GM12875 (cell line): ENCODE measurements around the gene CFH.
A peak's percentile ranks its signal among the peaks of the same experiment; 100 is the strongest.
"Not testable (repeated sequence)": the region's sequence is repeated elsewhere in the genome, so short reads cannot be mapped to it uniquely, and the experiment has no call there.

Experiments
- H3K4me3 ChIP-seq: one replicate; pipeline ENCODE4 v1.5.1; 2011; ENCODE audit warnings: low read depth, low read length, control low read depth
- CTCF ChIP-seq: IDR thresholded peaks from 2 replicates; pipeline ENCODE4 v1.5.1; 2011; ENCODE audit warnings: low read depth, mild to moderate bottlenecking, control low read depth, inconsistent platforms, low read length, moderate library complexity, borderline replicate concordance; ENCODE audit not compliant: insufficient read depth

Gene CFH

GRCh38 chr1:196738730-196739129, 86.9 kb downstream of the CFH start:
- no peak overlapping the region for H3K4me3 ChIP-seq
- TF ChIP-seq CTCF, result no peak

GRCh38 chr1:196743244-196743643, 91.4 kb downstream of the CFH start:
- TF ChIP-seq CTCF, result 0 out of 2 replicates have a peak, but pooled peaks have one; percentile 2

GRCh38 chr1:196765019-196765740, 113.3 kb downstream of the CFH start:
- H3K4me3 ChIP-seq, result not testable (repeated sequence)

More at GRCh38 chr1:196743244-196743643, 91.4 kb downstream of the CFH start:
- H3K4me3 ChIP-seq, result not testable (repeated sequence)

- H3K4me3 ChIP-seq, result not testable (repeated sequence)
These were observed 118.0 kb downstream of the CFH start for GRCh38 chr1:196769823-196770222.

GRCh38 chr1:196773713-196774112, 121.9 kb downstream of the CFH start:
- TF ChIP-seq CTCF, result no peak
- no peak overlapping the region for H3K4me3 ChIP-seq

GRCh38 chr1:196774175-196774574, 122.3 kb downstream of the CFH start:
- TF ChIP-seq CTCF, result no peak
- no peak overlapping the region for H3K4me3 ChIP-seq

- no peak for TF ChIP-seq CTCF
- H3K4me3 ChIP-seq, result no peak within 1 kb of the TSS
These were observed 122.8 kb downstream of the CFH start, which contains the start of gene CFHR3 for GRCh38 chr1:196774603-196775002. CFHR3 (plus strand) TSS chr1:196774840; CDS start chr1:196774887, 47 bp downstream.

- H3K4me3 ChIP-seq, result no peak overlapping the region
- TF ChIP-seq CTCF, result no peak
These were observed 125.8 kb downstream of the CFH start for GRCh38 chr1:196777603-196778002.
